GM18520 (cell line): Measurements from ENCODE around the gene GPR157.
"Not testable (repeated sequence)": the region's sequence is repeated elsewhere in the genome, so short reads cannot be mapped to it uniquely, and the experiment has no call there.

Experiments used
- ATAC-seq: cut with Tn5 transposase; IDR thresholded peaks from one replicate; pipeline ENCODE4 v1.9.1; 2021; ENCODE audit not compliant: unreplicated experiment

The GPR157 gene

DNA sequence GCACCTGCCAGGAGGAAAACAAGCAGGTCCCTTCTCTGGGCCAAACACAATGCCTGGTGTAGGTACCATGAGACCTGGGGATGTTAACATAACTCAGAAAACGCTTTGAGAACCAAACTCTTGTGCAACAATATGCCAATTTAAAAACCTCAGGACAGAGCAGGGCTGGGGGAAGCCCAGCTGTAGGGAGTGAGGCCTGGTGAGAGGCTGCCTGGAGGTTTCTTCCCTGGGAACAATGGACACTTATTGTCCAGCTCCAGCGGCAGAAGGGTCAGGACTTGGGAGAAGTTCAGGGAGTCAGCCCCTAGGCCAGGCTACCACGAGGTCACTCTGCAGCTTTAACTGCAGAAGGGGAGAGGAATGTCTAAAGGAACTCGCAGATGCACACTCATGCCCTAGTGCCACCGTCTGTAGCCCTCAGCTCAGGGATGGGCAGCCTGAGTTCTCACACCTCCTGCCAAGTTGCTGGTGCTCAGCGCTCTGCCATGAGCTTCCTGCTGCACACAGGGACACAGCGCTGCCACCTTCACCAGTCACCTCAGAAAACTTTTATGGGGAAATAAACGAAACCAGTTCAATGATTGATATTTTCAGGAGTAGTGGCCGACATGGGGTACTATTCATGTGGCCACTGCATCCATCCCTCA is 8.5 kb downstream of the GPR157 start:
- ATAC-seq, result no peak

DNA sequence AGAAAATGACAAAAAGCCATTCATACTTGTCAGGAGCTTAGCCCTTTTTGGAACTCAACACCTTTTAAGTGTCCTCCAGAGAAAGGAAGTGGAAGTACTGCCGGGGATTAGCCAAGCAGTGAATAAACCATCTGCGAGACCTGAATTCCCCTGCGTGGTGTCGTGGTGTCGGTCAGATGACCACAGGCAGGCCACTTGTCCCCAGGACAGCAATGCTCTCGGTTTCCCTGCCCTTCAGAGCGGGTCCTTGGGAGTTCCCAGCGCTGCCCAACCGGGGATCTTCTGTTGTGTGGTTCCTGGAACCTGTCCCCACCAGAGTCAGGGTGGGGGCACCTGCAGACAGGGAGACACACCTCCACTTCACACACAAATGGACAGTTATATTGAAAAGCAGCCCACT is 9.2 kb downstream of the GPR157 start:
- ATAC-seq, result peak; percentile 41

DNA sequence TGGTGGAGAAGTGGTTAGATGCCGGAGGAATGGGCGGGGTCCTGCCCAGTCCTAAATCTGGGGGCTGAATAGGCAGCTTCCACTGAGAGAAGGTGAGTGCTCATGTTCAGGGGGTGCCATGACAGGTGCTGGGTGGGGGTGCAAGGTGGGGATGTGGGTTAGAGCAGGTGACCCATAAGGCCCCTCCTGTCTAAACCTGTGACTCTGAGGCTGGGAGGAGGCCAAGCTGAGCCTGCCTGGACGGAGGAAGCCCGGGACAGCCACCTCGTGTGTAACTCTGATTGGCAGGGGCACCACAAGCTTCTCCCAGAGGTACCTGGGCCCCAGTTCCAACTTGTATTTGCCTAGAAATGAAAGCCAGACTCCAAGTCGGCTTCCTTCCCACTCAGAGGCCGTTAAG is 10.7 kb downstream of the GPR157 start:
- ATAC-seq, result no peak

DNA sequence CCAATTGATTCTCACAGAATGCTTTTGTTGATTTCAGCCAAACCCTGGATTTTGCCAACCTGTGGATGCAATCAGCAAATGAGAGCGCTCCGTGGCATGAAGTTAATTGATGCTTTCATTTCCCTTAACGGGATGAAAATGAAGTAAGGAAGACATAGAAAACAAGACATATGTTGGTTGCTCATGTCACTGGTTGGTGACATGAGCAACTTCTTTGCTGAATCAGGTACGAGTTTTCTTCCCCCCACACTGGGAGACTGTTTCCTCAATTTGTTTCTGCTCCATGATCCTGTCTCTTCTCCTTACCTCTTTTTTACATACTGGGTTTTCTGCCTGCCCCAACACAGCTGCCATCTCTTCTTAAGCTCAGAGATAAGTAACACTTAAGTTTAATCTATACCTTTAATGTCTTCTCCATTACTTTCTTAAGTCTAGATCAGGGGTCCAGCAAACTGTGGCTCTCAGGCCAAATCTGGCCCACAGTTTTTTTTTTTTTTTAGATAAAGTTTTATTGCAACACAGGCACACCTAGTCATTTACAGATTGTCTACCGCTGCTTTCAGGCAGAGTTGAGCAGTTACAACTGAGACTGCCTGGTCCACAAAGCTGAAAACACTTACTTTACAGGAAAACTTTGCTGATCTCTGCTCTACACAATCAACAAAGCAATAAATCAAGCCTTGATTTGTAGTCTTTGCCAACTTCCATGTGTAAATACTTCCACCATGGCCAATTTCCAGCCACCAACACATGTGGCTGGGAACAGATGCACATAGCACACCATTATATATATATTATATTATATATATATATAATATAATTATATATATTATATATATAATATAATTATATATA is 13.3 kb downstream of the GPR157 start:
- ATAC-seq, result no peak

DNA sequence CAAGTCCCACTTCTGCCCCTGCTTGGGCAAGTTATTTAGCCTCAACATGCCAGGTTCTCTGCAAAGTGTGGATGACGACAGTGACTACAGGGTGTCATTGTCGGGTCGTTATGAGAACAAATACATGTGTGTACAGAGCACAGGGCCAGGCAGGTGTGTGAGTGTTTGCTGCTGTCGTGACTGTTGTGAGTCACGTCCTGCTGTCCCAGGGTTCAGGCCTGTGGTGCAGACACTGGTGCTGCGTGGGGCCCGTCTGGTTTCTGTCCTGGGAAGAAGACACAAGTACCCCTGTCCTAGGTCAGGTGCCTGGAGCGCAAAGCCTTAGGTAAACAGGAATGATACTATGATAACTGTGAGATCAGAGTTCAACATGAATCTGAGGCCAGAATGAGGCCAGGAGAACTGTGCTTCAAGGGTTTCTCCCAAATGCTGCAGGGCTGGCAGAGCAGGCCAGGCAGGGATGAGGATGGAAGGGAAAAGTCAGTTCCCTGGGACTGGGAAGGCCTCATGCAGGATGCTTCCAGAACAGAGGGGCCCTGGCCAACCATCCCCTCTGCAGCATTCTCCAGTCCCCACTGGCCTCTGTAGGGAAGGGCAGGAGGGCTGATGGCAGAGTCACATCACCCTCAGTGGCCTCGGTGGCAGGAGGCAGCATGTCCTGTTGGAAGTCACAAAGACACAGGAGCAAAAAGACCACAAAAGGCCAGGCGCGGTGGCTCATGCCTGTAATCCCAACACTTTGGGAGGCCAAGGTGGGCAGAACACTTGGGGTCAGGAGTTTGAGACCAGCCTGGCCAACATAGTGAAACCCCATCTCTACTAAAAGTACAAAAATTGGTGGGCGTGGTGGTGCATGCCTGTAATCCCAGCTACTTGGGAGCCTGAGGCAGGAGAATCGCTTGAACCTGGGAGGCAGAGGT is 15.7 kb downstream of the GPR157 start:
- ATAC-seq, result no peak

DNA sequence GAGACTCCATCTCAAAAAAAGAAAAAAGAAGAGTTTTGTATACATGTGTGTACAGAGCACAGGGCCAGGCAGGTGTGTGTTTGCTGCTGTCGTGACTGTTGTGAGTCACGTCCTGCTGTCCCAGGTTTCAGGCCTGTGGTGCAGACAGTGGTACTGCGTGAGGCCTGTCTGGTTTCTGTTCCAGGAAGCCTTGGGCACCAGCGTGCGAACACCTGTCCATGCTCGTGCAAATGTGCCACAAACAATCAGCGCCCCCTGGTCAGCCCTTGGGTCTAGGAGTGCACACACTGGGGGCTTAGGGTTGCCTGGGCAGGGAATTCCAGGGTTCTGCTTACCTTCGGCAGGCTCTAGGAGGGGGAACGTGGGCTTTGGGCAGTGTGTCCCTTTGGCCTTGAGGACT is 16.9 kb downstream of the GPR157 start:
- no peak for ATAC-seq

DNA sequence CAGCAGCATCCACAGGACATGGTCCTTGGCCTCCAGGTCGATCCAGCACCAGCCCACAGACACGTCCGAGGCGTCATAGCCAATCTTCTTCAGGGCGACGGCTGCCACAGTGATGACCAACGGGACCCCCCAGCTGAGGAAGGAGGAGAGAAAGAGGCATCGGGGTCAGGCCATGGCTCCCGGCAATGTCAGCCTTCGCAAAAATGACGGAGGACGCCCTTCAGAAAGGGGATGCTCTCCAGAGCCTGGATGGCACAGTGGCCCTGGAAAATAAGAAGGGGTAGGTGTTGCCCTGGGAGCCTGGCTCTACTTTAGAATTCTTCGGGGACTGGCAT is 17.6 kb downstream of the GPR157 start:
- ATAC-seq, result no peak

DNA sequence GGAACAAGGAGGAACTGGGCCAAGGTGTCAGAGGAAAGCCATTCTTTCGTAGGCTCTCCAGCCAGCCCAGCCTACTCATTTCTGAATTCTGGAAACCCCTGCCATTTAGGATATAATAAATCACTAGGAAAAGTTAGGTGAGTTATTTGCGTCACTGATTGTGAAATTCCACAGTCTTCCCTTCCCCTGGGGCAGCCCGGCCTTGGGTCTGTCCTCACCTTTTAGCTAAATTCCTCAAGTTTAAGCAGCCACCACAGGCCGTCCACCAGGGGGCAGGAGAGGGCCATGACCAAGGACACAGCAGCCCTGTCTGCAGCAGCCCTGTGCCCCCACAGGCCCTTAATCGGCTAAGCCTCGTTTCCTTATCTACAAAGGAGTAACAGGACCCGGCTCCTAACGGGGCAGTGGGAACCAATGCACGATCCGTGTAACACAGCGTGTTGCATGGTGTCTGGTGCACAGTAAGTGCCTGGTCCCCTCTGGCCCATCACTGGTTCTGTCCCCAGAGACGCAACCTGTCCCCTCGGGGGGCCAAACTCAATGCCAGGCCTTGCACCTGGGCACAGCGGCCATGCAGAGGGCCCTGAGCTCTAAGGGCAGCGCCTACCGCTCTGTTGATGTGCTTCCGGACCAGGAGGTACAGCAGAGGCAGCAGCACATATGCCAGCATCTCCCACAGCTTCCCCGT is 18.1 kb downstream of the GPR157 start:
- no peak for ATAC-seq

DNA sequence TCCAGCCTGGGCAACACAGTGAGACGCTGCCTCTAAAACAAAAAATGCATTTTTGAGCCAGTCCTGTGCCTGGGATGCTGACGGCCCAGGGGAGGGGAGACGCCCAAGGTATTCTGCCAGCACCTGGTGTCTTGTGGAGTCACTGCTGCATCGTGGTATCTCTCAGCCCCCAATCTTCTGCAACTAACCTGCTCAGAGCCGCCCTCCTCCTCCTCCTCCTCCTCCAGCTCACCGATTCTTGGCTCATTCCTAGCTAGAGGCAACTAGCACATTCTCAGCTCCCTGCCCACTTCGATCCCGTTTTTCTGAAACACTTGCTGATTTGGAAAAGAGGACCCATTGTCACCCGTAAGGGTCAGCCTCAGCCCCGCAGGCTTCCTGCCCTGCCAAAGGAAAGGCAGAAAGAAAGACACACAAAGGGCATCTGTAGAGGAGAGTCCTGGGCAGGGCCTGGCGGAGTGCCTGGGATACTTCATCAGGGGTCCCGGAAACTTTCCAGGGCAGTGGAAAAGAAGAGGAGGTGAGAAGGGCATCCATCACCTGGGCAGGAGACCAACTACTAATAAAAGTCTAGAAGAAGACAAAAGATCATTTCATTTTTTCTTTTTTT is 20.7 kb downstream of the GPR157 start:
- ATAC-seq, result no peak

DNA sequence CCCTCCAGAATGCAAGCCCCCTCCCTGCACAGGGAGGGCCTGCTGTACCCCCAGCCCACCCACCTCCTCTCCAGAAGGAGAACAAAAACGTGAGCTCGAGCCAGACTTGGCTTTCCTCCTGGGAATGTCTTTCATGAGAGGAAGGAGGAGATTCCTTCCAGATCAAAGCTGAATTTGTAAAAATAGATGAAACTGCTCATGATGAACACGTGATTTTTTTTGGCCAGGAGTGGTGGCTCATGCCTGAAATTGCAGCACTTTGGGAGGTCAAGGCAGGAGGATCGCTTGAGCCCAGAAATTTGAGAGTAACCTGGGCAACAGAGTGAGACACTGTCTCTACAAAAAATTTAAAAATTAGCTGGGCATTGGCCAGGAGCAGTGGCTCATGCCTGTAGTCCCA is 21.8 kb downstream of the GPR157 start:
- no peak for ATAC-seq

DNA sequence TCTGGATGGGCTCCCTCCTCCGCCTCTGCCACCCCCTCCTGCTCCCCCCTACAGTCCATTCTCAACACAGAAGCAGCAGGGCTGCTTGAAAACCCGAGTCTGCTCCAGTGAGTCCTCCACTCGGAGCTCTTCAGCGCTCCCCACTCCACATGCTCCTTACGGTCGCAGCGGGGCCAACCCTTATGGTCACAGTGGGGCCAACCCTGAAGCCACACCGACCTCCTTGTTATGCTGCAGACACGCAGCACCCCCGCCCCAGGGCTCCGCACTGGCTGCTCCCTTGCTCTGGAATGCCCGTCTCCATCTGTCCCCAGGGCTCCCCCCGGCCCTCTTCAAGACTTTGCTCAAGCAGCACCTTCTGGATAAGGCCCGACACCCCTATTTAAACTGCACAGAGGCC is 22.6 kb downstream of the GPR157 start:
- ATAC-seq, result no peak

DNA sequence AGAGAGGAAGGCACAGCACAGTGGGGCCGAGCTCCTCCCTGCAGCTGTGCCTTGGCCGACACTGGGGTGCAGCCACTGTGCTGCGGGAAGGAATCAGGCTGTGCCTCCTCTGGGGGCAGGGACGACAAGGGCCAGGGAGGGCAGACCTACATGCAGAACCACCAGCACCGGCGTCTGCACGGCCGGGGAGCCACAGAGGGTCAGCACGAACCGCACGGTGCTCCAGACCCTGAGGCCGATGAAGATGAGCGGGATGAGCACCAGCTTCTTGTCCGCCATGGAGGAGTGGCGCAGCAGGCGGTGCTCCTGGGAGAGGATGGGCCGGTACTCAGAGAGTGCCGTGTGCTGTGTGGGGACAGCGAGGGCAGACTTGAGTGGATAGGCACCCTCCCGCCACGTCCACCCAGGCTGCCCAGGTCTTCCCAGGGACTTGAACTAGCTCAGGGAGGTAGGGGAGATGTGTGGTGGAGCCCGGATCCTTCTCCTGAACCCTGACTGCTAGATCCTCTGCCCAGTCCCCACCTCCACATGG is 23.5 kb downstream of the GPR157 start:
- no peak for ATAC-seq

DNA sequence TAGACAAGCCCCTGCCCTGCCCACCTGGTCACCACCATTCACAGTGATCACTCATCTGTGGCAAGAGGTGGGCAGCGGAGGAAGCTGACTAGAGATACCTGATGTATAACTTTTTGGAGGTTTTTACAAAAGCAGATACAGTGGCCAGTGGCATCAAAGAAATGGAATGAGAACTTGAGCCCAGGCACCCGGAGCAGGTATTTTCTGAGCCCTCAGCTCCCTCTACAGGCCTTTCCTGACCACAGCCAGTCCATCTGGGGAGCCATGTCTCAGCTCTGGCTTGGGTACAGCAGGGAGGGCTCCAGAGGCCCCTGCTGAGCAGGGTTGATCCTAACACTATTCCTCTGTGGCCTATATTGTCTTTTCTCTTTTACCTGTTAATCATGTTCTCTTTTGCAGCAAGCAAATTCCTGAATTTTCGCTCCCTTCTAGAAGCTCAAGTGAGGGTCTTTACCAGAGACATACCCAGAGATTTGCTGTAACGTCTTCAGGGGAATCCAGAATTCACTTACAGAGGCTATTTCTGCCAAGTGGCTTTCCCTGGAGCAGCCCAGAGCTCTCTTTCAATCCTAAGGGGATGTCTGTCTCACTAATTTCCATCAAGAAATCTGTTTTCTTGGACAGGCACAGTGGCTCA is 27.3 kb downstream of the GPR157 start:
- no peak for ATAC-seq

DNA sequence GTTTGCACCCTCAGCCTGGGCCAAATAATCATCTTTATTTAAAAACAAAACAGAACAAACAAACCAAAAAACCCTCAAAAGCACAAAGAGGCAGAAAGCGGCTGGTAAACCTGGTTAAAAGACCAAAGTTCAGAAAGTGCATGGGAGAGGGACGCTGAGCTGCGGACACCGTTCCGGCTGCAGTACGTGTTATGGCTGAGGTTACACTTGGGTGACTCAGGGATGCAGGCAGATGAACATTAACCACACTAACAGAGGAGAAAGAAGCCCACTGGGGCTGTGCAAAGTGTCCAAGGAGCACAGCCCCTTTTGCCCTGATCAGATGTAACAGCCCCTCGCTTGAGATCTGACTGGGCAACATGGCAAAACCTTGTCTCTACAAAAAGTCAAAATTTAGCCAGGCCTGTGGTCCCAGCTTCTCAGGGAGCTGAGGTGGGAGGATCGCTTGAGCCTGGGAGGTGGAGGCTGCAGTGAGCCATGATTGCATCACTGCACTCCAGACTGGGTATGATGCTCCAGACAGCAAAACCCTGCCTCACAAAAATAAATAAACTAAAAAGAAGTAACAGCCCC is 28.3 kb downstream of the GPR157 start:
- ATAC-seq, result no peak

DNA sequence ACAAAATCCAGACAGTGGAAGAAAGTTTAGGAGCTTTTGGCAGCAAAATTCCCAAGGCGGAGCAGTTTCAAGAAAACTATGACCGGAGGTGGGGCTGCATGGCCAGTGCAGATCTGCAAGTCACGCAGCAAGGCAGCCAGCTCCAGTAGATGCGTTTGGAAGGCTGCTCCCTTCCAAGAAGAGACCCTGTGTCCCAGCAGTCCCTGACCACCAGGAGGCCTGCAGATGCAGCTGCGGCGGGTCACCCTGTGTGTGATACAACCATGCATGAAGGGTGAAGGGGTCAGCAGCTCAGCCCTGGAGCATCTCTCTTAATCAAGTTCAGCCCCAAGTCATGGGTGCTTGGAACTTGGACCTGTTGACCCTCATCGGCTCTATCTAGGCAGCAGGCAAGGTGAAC is 29.3 kb downstream of the GPR157 start:
- ATAC-seq, result no peak

DNA sequence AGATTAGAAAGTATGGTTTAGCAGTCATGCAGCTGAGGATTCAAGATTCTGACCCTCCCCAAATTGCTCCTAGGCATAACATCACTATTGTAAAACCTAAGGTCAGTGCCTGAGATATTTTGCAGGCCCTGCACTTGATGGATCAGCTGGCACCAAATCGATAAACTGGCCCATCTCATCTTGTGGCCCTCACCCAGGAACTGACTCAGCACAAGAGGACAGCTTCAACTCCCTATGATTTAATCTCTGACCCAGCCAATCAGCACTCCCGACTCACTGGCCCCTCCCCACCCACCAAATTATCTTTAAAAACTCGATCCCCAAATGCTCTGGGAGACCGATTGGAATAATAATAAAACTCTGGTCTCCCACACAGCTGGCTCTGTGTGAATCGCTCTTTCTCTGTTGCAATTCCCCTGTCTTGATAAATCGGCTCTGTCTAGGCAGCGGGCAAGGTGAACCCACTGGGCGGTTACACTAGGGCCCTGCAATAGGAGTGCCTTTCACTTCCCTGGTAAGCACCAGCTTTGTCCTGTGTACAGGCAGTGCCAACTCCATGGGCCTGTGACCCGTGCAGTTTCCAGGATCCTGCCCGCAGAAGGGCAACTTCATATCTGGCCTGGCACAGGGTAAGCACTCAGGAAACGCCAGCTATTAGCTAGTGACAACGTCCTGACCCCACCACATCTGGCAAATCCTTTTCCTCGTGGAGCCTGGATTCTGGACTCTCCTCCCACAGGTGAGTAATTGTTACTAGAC is 30.8 kb downstream of the GPR157 start:
- ATAC-seq, result no peak

DNA sequence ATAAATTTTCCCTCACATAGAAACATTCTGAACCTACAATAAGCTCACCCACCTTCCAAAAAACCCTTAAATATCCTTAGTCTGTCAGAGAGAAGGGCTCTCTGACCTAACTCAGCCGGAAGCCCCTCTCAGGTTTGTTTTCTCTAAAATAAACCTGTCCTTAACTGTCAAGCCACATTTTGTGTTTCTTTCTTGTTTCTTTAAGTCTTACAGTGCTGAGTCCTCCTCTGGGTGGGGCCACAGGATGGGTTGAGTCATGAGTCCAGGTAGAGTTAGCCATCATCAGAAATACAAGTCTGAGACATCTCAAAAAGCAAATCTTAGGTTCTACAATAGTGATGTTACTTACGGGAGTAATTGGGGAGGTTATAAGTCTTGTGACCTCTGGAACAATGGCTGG is 33.1 kb downstream of the GPR157 start:
- no peak for ATAC-seq

DNA sequence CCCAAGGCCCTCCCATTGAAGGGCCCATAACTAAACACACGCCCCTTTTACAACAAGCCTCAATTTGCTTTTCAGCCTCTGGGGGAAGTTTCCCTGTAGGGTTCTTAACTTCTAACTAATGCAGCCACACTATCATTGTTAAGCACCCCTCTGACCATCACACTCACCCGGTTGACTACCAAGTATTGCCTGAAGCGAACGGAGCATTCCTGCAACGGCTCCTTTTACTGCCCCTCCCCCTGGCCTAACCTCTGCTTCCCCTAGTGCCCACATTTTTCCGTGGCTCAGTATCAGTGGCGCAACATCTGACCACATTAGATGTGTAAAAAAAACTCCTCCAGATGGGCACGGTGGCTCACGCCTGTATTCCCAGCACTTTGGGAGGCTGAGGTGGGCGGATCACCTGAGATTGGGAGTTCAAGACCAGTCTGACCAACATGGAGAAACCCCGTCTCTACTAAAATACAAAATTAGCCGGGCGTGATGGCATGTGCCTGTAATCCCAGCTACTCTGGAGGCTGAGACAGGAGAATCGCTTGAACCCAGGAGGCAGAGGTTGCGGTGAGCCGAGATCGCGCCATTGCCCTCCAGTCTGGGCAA is 34.8 kb downstream of the GPR157 start:
- ATAC-seq, result not testable (repeated sequence)

DNA sequence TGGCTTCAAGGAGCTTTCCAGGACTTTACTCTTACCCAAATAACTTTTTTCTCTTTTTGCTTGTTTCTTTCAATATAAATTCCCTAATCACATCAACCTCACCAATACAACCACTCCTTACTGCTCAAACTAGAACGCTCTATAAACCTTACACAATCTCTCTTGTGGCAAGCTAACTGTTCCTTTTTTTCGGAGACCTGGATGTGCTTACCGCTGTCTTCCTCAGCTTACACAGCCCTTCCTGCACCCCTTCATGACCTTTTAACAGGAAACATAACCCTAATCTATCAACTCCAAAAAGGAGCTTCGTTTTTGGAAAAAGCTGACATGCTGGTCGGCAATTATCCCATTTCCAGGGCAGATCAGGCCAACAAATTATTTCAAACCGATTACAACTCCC is 35.3 kb downstream of the GPR157 start:
- no peak for ATAC-seq
